GM20000 (cell line): Measurements from ENCODE around the gene OR8A1.
A peak's percentile ranks its signal among the peaks of the same experiment; 100 is the strongest.

ENCODE experiments used
- DNase-seq: peaks from one replicate; pipeline ENCODE4 v3.0.0; 2012; ENCODE audit warnings: low spot score
- CTCF ChIP-seq: IDR thresholded peaks from 2 replicates; pipeline ENCODE4 v1.5.1; 2012; ENCODE audit warnings: mild to moderate bottlenecking, control low read depth; ENCODE audit errors: extremely low read depth, missing control alignments

Gene OR8A1

GRCh38 chr11:124577716-124578427, 8.1 kb downstream of the OR8A1 start:
- no peak for DNase-seq
- TF ChIP-seq CTCF = no peak

DNA sequence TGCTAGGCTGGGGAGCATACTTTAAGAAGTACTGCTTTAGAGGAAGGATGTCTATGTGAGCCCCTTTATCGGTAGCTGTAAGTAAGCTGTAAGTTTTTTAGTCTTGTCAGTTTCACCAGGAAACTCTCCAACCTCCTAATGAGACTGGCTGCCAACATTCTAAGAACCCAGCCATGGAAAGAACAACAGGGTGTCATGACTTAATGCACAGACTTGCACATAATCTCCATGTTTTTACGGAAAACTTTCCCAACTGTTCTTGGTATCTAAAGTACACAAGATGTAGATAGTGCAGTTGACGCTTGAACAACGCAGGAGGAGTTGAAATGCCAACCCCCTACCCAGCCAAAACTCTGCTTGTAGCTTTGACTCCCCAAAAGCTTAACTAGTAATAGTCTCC, 9.0 kb downstream of the OR8A1 start:
- no peak for TF ChIP-seq CTCF
- DNase-seq = no peak

DNA sequence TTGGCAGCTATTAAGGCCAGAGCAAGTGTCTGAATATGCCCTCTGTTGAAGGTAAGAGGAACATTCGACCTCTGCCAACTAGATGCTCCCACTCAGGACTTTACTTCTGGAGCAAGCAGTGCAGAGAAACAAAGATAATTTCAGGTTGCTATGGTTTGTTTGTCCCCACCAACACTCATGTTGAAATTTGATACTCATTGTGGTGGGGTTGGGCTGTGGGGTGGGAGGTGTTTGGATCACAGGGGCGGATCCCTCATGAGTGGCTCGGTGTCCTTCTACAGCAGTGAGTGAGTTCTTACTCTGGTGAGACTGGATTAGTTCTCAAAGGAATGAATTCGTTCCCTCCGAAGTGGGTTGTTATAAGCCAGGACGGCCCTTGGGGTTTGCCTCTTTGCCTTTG, 12.0 kb downstream of the OR8A1 start:
- DNase-seq = no peak
- no peak for TF ChIP-seq CTCF

DNA sequence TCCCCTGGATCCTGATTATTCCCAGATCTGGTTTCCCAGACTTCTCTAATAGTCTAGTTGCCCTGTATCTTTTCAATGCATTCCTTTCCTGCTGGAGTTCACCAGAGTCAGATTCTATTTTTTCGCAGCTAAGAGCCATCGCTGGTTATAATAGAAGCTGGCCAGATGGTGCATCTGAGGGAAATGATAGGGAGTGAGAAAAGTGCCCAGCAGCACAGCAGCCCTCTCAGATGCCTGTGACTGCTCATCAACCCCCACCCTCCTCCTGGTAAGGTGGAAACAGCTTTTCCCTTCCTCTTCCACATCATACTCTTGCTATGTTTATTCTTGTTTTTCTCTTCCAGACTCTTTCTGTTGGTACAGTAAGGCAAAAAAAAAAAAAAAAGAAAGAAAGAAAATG, 12.8 kb downstream of the OR8A1 start:
- no peak for TF ChIP-seq CTCF
- DNase-seq = no peak

GRCh38 chr11:124583781-124584180, 14.0 kb downstream of the OR8A1 start:
- no peak for TF ChIP-seq CTCF
- DNase-seq = no peak

DNA sequence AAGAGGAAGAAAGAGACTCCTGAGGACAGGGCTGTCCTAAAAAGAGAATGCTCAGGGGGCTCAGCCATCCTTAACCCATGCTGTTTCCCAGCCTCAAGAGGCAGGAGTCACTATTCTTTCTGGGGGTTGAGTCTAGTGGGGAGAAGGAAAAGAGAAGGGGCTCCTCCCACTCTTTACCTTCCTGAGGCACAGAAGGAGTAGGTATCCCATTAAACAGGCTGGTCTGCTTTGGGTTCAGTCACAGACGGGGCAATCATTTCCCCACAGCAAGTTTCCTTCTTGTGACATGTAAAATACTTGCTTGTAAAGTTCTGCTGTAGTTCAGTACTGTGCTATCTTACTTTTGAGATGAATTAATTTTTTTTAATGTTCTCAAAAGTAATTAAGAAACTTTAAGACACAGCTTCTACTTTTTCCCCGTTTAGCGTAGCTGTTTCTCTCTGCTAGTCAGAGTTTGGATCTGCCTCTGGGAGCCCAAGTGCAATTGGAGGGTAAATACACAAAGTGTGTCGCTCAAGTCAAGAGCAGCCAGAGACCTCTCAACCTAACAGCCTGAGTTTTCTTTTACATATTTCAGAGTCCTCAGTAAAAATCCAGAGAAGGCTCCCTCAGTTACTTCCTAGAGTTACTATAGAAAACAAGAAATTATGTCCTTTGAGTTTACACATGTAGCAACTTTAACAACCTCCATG, 15.0 kb downstream of the OR8A1 start:
- no peak for DNase-seq
- no peak for TF ChIP-seq CTCF

DNA sequence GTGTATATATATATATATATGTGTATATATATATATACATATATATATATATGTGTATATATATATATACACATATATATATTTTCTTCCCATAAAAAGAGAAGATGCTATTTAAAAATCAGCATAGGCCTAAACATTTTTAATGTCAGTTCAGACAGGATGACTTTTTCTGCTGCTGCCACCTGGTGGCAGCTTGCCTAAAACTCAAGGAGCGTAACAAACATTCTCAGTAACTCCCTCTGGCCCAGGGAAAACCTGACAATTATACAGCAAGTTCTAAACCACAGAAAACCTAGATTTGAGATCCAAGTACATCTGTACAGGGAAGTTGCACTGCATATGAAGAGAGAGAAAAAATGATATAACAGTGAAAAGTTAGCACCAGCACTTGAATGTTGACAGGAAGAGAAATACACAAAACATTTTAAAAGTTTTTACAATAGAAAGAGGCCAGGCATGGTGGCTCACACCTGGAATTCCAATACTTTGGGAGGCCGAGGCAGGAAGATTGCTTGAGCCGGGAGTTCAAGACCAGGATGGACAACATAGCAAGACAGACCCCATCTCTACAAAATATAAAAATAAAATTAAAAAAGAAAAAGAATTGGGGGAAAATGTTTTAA, 16.6 kb downstream of the OR8A1 start:
- TF ChIP-seq CTCF = peak; percentile 46
- DNase-seq = peak; percentile 22
